Cardiac muscle cell (in vitro differentiated cells and primary cell): ENCODE measurements around the gene UMAD1. TPM values are rescaled to one million over a fixed set of nuclear protein-coding genes. Genes with fewer than 3 reads are reported as not detected.

Experiments
- DNase-seq, 2 donors: peaks; one replicate each; pipeline versions ENCODE4 v3.0.0 to v3.0.0-alpha.2; 2010 to 2017; ENCODE audit warnings: low read depth in 1 of 2, low spot score in 1 of 2
- H3K27ac ChIP-seq: fragments of 200-600 bp; sonication (generic); 2 replicates; pipeline ENCODE4 v1.5.1; 2016
- H3K27me3 ChIP-seq: fragments of 200-600 bp; sonication (generic); 2 replicates; pipeline ENCODE4 v1.6.0; 2016; ENCODE audit warnings: control low read depth
- H3K36me3 ChIP-seq: fragments of 200-600 bp; sonication (generic); 2 replicates; pipeline ENCODE4 v1.5.1; 2016; ENCODE audit warnings: control low read depth
- H3K4me1 ChIP-seq: fragments of 200-600 bp; sonication (generic); 2 replicates; pipeline ENCODE4 v1.8.1; 2017; ENCODE audit warnings: low read depth, mild to moderate bottlenecking, mixed run types
- H3K4me3 ChIP-seq: fragments of 200-600 bp; sonication (generic); 2 replicates; pipeline ENCODE4 v1.5.1; 2016; ENCODE audit warnings: mild to moderate bottlenecking
- H3K9me3 ChIP-seq: fragments of 200-600 bp; sonication (generic); 2 replicates; pipeline ENCODE4 v1.5.1; 2017; ENCODE audit warnings: low read depth, mild to moderate bottlenecking, control low read depth
- polyA plus RNA-seq: library from polyadenylated mRNA; unstranded; fragments of >200 nt; fragmentation: Nextera tagmentation; extraction: Ambion mirVana; gene quantifications from 2 replicates; pipeline ENCODE4 v1.2.1, GENCODE V29; 2016
- total RNA-seq: library from RNA; depleted of rRNA; stranded (reverse); fragments of >200 nt; gene quantifications from 2 replicates; pipeline ENCODE4 v1.2.3, GENCODE V29; 2016
- TF ChIP-seq, protein P1 (sequence below): IDR thresholded peaks from 2 replicates; pipeline ENCODE4 v1.5.1; 2012; ENCODE audit warnings: low read depth, mild to moderate bottlenecking, low read length

UMAD1 gene
- total and polyA plus RNA-seq, 2 experiments from 2014 or later: 8.2 to 12.9 TPM

DNA sequence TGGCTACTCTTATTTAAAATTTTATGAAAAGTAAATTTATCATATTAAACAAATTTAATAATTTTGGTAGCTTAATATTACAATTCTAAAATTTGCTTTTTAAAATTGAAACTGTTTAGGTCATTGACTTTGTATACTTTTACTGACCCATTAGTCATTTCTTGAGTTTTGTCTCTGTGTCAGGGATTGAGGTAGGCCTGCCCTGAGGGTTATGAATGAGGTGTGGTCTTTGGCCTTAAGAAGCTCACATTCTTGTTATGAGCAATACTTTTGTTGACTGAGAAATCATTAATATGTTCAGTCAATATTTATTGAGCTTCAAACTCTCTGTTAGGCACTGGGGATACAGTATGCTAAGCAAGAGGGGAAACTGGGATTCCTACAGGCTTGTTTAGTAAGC lies 124.9 kb downstream of the UMAD1 start:
- no peaks in the 10 kb centered on the region for H3K9me3 ChIP-seq

DNA sequence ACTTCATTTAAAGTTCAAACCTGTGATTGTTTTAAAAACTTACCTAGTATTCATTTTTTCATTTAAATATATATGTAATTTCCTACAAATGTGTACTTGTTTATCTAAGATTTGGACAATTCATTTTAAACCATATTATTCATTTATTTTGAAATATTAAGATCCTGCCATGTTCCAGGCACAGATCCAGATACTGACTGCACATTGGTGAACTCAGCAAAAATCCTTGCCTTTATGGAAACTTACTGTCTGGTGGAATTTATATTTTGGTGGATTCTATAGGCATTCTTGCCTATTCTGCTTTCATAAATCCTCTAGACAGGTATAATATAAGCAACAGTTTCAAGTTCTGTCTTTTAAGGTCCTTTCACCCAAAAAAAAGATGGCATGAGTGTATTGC lies 126.1 kb downstream of the UMAD1 start:
- Histone ChIP-seq H3K27me3 (no peaks in the 10 kb centered on the region), H3K27ac (no peak overlapping the region), H3K9me3 (no peaks in the 10 kb centered on the region), H3K4me3 (no peak overlapping the region), H3K36me3 (no peaks in the 10 kb centered on the region), H3K4me1 (peaks cover 21% of the 10 kb centered on the region)
- TF ChIP-seq, protein P1, sequence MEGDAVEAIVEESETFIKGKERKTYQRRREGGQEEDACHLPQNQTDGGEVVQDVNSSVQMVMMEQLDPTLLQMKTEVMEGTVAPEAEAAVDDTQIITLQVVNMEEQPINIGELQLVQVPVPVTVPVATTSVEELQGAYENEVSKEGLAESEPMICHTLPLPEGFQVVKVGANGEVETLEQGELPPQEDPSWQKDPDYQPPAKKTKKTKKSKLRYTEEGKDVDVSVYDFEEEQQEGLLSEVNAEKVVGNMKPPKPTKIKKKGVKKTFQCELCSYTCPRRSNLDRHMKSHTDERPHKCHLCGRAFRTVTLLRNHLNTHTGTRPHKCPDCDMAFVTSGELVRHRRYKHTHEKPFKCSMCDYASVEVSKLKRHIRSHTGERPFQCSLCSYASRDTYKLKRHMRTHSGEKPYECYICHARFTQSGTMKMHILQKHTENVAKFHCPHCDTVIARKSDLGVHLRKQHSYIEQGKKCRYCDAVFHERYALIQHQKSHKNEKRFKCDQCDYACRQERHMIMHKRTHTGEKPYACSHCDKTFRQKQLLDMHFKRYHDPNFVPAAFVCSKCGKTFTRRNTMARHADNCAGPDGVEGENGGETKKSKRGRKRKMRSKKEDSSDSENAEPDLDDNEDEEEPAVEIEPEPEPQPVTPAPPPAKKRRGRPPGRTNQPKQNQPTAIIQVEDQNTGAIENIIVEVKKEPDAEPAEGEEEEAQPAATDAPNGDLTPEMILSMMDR: no peak
- no peak for DNase-seq

More for the DNA sequence above, 124.9 kb downstream of the UMAD1 start:
- DNase-seq: no peak
- H3K4me1 ChIP-seq: peaks cover 21% of the 10 kb centered on the region
- H3K36me3 ChIP-seq: no peaks in the 10 kb centered on the region
- H3K4me3 ChIP-seq: no peak overlapping the region
- TF ChIP-seq, protein P1: no peak
- H3K27me3 ChIP-seq: no peaks in the 10 kb centered on the region
- H3K27ac ChIP-seq: no peak overlapping the region

DNA sequence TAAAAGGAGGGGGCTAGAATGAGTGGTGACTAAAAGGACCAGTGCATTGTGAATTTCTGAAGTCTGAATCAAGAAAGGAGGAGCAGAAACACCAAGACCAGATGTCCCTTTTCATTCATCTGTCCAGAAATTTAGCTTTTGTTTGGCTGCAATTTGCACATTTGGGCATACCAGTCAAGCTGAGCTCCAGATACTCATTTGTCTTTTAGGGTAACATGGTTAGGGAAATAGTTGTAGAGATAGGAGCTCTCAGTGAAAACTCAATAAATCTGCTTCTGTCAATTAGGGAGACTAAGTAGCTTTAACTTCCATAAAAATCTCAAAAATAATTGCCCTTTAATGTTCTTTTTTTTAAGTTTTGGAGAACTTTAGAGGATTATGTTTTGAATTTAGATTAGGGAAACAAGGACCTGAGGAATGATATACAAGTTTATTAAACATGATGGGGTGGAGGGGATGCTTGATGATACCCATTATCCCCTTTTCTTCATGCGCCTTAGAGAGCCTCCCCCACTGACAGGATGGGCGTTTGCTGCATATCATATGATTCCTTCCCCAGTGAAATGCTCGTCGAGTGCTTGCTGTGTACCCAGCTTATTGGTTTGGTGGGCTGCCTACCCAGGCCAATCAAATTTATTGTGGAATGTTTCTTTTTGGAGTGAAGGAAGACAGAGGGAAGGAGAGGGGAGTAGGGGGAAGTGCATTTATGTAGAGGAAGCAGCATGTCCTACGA lies 128.6 kb downstream of the UMAD1 start:
- Histone ChIP-seq H3K27ac (no peak overlapping the region), H3K4me3 (no peak overlapping the region), H3K36me3 (no peaks in the 10 kb centered on the region), H3K27me3 (no peaks in the 10 kb centered on the region), H3K9me3 (no peaks in the 10 kb centered on the region), H3K4me1 (peaks cover 11% of the 10 kb centered on the region)
- TF ChIP-seq, protein P1: no peak
- no peak for DNase-seq

DNA sequence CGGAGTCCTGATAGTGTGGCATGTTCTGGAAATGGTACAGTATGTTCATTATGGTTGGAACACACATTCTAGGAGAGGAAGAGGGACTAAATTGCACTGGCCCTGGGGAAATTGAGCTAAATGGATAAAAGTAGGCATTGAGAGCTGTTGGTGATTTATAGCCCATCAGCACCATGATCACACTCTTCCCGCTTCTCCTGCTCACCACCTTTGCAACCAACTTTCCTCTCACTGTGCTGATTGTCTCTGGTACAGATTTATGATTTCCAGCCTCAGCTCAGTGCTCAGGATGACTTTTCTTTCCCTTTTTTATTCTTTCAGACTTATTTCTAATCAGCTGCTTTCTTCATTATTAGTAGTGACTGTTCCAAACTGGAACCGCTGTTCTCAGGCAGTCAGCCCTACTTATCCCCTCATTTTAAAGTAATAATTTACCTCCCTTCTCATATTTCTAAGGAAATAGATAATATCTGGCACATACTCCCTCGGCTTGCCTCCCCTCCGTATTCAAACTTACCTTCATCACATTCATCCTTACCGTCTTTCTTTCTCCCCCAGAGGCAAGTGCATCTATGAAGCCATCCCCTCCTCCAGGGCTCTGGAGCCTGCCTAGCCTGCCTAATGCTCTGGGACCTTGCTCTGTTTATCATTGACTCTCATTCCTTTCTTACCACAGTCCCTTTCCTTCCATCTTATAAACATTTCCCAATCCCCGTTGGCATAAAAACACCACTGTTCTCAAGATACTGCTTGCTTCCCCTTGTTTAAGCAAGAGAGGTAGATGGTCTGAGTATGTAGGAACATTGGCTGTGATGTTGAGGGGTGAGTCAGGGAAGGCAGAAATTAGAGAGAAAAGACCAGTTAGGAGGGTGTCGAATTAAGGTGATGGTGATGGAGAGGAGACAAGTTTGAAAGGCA lies 129.4 kb downstream of the UMAD1 start:
- Histone ChIP-seq H3K4me1 (peaks cover 3% of the 10 kb centered on the region), H3K27ac (no peak overlapping the region), H3K36me3 (no peaks in the 10 kb centered on the region), H3K9me3 (no peaks in the 10 kb centered on the region), H3K4me3 (no peak overlapping the region), H3K27me3 (no peaks in the 10 kb centered on the region)
- TF ChIP-seq, protein P1: no peak
- peak in 1 of 2 donors; percentile 75 for DNase-seq

DNA sequence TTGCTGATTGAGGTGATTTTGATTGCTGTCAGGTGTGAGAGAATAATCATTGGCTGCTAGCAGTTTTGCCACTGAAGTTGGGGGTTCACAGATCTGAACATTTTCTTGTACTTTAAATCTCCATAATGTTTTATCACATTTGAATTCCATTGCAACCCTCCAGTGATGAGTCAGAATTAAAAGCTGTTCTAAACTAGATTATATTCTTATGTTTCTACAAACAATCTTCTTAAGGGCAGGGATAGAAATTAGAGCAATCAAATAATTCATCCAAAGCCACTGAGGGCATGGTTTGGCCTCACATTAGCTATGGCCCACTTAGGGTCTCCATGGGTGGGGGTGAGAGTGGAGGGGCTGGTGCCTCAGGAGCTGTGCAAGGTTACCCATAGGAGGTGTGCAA lies 130.9 kb downstream of the UMAD1 start:
- no peak overlapping the region for H3K4me3 ChIP-seq
- no peaks in the 10 kb centered on the region for H3K4me1 ChIP-seq
- TF ChIP-seq, protein P1: no peak
- no peak for DNase-seq
- H3K36me3 ChIP-seq: no peaks in the 10 kb centered on the region
- H3K27ac ChIP-seq: no peak overlapping the region
- H3K27me3 ChIP-seq: no peaks in the 10 kb centered on the region
- H3K9me3 ChIP-seq: no peaks in the 10 kb centered on the region
